GM21447 (cell line): ENCODE data around the gene TSPAN2.

Experiments used
- ATAC-seq: cut with Tn5 transposase; IDR thresholded peaks from one replicate; pipeline ENCODE4 v1.9.1; 2021; ENCODE audit not compliant: unreplicated experiment

The TSPAN2 gene

GRCh38 chr1:115114308-115114707 is 25.0 kb upstream of the TSPAN2 start:
- no peak for ATAC-seq

DNA sequence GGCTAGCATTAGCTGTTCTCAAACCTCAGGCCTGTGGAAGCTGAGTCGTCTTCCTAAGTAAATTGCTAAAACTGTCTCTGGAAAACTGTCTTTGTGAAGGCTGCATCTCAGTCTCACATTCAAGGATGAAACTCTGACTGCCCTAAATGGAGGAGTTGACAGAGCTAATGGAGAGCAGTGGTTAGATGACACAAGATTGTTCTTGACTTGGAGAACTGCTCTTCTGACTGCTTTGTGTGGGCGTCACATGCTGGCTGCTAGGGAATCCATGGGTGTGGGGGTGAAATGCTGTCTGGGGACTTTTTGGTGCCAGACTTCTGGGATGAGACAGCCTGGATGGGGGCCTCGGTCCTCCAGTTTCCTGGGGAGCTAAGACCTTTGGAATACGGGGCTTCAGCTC is 24.5 kb upstream of the TSPAN2 start:
- ATAC-seq = no peak

DNA sequence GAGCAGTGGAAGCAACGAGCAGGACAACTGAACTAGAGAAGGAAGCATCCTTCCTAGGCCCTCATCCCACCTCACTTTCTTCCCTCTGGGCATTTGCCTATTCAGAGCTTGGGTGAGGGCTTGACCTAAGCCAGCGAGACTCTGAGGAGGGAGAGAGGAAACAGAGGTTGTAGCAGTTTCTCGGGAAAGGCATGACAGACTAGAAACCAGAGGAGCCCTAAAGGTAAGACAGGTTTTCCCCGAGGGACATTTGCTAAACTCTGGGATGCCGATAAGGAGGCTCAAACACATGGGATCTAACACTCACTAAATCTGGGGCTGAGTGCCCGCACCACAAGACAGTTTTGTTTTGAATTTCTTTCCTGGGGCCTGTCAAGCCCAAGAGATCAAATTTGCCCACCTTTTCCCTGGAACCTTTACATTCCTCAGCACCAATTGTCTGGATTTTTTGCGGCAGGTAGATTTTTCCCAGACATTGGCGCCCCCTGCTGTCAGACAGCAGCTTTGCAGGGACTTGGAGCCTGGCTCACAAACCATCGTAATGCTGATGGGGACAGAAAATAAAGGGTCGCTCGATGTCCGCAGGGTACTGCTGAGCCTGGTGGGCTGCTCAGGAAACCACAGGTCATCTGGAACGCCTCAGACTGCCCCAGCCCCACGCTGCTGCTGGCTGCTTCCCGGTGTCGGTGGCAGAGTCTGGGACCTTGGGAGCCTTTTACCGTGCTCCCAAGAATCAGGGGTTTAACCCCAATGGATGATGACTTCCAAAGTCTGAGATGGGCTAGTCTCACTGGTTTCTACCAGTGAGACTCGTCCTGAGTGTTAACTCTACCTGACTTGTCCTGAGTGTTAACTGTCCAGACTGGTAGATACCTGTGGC is 23.4 kb upstream of the TSPAN2 start:
- no peak for ATAC-seq

DNA sequence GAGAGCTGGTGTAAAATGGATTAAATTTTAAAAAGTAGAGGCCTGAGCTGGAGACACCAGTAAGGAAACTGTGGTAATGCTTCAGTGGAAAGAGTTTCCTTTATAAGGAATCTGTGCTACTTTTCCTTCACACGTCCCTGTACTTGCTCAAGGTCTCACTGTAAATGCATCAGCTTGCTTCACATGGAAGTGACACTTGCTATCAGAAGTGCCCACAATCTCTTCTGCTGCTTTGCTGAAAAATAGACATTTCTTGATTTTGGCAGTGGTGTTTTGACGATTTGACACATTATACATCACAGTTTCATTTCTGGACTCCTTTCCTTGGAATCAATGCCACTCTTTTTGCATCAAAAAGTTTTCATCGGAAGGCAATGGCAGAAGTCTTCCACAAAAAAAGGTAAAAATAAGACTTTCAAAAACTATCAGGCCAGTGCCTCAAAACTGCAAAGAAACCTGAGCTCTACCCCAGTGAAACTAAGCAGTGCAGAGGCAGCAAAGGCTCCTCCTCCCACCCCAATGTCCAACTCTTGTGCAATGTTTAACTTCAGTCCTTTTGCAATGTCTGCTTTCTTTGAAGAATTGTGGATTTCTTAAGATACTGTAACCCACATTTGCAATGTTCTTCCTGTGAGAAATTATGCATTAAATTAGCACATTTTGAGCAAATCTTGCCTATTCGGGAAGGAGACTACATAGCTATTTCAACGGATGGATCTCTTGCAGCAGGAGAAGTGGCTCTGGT is 18.4 kb upstream of the TSPAN2 start:
- ATAC-seq = no peak

DNA sequence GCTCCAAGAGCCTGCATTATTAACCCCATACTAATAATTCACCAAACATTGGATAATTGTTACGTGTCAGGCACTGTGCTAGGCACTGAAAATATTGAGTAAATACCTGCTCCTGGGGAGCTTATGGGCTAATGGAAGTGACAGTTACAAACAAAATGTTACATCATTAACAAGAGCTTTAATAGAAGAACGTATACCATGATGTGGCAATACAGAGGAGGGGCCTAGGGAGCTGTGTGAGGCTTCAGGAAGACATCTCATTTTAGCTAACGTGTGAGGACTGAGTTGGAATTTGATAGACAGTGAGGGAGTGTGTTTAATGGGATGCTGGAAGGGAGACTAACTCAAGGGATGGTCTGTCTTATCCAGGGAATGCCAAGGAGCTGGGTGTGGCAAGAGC is 16.5 kb upstream of the TSPAN2 start:
- no peak for ATAC-seq

DNA sequence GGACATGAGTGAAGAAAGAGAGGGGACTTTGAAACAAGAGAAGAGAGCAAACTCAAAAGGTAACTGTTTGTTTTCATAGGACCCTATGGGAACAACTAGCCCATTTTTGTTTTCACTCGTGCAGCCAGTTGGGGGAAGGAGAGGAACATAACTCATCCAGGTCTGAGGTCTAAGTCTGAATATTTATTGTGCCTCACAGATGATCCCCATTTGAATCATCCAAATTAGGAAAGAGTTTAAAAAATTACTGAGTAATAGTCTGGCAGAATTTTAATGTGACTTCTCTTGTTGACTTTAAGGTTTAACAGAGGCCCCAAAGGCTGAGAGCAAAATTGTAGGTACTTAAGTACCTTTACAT is 10.4 kb upstream of the TSPAN2 start:
- no peak for ATAC-seq

DNA sequence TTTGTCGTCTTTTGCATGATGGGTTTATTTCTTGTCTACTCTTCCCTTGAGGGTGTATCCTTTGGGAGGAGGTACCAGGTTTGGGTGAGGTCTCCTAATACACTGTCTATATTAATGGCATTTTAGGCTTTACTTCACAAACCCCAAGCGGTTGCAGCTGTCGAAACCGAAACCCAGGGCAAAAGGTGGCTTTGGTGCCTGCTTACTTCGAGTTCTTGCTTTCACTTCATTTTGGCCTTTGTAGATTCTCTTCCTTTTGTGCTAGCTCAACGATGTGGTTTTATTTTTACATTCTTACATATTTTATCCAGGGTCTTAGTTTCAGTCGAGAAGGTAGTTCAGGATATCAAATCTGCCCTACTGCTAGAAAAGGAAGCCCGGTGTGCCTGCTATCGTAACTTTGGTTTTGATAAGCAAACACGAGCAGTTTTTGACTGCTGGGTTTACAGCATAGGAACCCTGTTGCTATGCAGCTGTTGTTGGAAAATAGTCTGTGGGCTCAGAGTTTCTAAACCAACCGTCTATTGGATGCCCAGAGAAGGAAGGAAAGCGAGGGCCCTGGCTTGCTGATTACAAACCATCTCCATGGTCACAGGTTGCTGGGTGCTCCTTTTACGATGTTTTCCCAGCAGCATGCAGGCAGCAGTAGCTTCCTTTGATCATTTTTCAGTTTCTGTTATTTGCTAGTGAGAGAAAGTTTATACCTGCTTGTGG is 9.8 kb upstream of the TSPAN2 start:
- ATAC-seq = peak; percentile 89

DNA sequence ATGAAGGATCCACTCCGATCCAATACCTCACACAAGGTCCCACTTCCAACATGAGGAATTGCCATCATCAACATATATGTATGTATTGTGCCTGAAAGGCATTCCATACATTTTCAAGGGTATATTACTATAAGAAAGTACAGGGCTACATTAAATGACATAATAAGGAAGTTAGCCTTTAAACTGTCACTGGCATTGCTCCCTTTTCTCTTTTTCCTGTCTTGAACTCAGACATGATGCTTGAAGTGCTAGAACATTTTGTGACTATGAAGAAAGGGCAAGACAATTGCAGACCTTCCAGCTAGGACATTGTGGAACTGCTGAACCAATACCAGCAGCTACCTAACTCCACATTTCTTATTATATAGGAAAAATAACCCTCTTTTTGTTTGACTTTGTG is 2.9 kb upstream of the TSPAN2 start:
- no peak for ATAC-seq

DNA sequence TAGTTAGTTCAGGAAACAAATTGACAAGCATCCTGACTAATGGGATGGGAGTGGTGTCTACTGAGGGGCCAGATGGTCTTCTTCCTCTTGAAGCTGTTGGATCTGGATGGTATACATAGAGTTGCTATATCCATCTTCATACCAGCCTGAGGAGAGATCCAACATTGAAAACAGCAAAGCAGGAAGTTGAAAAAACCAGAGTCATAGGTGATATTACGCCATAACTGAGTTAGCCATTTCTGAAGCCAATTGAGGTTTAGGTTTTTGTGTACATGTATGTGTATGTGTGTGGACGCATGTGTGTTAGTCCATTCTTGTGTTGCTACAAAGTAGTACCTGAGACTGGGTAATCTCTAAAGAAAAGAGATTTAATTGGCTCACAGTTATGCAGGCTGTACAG is 2.3 kb upstream of the TSPAN2 start:
- no peak for ATAC-seq

DNA sequence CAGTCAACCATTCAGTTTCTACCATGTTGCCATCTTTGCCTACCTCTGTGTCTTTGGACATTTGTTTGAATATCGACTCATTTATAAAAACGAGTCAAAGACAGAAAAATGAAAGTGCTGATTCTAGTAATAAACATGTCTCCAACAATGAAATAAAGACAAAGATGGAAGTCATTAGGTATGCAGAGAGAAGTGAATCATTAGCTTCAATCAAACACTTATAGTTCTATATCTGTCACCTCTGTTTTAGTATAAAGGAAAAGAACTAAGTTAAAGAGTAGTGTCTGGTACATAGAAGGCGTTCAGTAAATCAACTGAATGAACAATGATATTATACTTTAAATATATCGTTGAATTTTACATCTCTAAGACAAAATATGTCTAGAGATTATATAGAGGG is 1.7 kb upstream of the TSPAN2 start:
- ATAC-seq = no peak

GRCh38 chr1:115090540-115090939 is 1.2 kb upstream of the TSPAN2 start:
- ATAC-seq = no peak

- no peak for ATAC-seq
These were observed 835 bp upstream of the TSPAN2 start for GRCh38 chr1:115090186-115090490.

- ATAC-seq = no peak
These were observed 358 bp downstream of the TSPAN2 start for GRCh38 chr1:115088871-115089419.

- ATAC-seq = no peak
These were observed 1.1 kb downstream of the TSPAN2 start for GRCh38 chr1:115088115-115088778.

DNA sequence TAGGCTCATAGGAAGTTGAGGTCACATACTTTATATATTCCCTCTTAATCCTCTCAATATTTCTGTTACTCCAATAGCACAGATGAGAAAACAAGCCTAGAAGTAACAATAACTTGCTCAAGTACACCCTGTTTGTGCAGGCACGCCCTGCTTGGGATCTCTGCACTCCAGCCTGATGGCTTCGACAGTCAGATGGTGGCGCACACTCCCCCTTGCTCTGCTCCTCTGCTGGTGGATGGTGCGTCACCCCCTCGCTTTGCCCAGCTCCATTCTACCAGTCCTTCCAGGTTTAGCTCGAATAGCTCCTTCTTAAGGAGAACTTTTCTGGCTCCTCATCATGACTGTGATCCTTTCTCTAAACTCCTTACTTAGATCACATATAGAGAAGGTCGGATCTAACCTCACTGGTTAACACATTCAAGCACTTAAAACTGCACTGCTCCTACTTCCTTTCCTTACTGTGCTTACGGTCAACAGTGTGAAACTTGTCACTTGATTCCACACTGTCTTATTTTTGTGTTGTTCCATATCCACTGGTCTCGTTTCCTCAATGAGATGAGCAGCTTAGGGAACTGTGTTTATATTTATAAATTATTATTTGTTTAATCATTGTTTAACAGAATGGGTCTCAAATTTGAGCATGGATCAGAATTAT is 3.0 kb downstream of the TSPAN2 start:
- no peak for ATAC-seq

DNA sequence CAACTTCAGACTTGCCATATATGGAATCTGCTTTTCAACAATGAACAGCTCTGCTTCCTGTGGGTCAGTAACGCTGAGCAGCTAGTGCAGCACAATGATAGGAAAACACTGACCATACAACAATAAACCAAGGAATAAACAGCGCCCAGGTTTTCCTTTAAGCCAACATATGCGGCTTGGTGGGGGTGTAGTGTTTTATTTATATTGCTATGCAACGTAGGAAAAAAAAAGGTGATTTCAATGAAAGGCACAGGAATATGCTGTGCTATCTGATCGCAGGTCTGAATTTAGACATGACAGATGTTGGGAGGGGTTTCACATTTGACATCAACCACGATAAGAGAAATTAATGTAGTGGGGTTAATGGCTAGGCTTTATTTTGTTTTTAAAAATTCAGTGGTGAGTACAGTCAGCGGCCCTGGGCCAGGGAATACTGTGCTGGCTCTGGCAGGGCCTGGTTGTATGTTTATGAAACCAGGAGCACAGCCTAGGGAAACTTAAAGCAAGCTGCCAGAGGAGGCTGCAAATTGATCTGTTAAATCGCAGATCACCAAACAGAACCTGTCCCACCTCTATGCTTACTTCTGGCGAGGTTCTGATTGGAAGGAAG is 4.3 kb downstream of the TSPAN2 start:
- ATAC-seq = no peak

DNA sequence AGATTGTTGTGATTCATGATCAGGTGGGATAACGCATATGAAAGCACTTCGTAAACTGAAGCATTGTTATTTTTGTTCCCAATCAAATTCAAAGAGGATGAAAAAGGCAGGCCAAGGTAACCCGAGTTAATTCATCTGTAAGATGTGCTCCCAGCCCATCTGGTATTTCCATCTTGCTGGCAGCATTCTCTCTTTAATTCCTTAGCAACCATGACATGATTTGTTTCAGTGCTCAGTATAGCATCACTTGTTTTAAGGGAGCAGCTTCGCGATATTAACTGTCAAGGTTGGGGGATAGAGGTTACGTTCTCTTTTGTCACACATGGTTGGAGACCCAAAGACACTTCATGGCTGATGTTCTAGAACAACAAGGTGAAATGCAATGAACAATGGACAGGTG is 6.4 kb downstream of the TSPAN2 start:
- ATAC-seq = no peak

- no peak for ATAC-seq
These were observed 10.6 kb downstream of the TSPAN2 start for GRCh38 chr1:115078708-115079107.

- ATAC-seq = no peak
These were observed 11.3 kb downstream of the TSPAN2 start for GRCh38 chr1:115077984-115078330.

GRCh38 chr1:115077286-115077983 is 11.9 kb downstream of the TSPAN2 start:
- ATAC-seq = no peak
